Measurements from ENCODE around the gene FGF1. TPM values are rescaled to one million over a fixed set of nuclear protein-coding genes. Genes with fewer than 3 reads are reported as not detected.
"Not testable (repeated sequence)": the region's sequence is repeated elsewhere in the genome, so short reads cannot be mapped to it uniquely, and the experiment has no call there.

FGF1 gene
- total RNA-seq, 1 donor from 2014 or later = 0.20 TPM

DNA sequence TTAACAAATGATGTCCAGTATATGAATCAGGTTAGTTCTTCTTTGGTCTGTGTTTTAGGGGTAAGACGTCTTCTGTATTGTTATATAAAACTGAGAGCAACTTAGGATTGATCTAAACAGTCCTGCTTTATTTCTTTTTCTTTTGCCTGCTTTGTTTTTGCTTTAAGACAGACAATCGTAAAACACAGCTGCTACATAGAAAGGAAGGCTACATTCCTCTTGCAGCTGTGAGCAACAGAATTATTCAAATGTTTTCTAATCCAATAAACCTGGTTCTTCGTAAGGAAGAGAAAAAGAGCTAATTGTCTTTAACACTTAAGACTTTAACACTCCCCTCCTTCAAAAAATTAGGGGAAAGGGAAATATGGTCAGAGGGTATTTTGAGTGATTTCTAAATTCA, 14.6 kb downstream of the FGF1 start:
- DNase-seq (ENCODE audit: low read depth in 2 of 2) = no peak

DNA sequence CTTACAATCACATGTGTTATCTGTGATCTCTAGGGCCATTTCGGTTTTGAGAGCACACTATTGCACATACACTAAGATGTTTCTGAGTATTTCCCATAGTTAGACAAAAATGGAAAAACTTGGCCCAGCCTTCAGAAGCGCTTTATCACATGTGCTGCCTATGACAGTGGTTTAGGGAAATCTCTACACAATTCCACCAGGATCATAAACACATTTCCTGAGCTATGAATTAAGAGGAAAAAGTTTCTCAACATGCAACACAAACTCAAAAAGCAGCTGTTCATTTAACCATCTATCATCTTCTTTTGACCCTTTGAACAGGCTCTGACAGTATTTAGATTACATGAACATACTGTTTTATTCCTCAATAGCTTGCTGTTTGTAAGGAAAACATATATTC, 15.1 kb downstream of the FGF1 start:
- DNase-seq (ENCODE audit: low read depth in 2 of 2) = peak in 1 of 2 donors; percentile 8

GRCh38 chr5:142669477-142669876, 16.4 kb downstream of the FGF1 start:
- no peak for DNase-seq (ENCODE audit: low read depth in 2 of 2)

DNA sequence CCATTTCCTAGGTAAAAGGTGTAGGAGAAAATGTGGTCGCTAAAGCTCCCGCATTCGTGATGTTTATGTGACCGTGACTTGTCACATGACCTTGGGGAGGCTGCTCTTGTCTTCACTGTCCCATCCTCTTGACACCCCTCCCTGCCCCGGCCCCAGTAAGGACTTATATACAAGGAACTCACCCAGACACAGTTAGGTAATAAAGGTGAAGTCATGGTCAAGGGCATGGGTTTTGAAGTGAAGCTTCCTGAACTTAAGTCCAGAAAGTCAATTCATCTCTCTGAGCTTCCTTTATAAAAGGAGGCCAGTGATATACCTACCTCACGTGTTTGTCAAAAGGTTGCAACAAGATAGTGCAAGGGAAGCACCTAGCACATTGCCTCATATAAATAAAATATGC, 17.6 kb downstream of the FGF1 start:
- DNase-seq (ENCODE audit: low read depth in 2 of 2) = no peak

DNA sequence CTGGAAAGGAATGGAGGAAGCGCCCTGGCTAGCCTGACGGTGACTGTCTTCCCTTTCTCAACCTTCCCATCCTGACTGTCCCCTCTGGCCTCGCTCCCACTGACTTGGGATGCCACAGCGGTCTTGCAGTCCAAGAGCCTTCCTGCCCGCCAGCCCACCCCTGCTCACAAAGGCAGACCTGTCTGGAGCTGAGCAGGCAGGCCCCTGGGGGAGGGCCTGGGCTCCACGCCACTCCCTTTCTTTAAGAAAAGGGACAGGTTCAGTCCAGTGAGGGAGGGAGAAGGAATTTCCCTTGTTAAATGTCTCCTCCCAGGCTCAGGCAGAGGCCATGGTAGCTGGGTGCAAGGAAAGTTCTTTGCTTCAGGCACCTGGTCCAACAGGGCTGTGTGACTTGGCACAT, 18.1 kb downstream of the FGF1 start:
- DNase-seq (ENCODE audit: low read depth in 2 of 2) = no peak

- no peak for DNase-seq (ENCODE audit: low read depth in 2 of 2)
These were observed 21.3 kb downstream of the FGF1 start for GRCh38 chr5:142664636-142665035.

DNA sequence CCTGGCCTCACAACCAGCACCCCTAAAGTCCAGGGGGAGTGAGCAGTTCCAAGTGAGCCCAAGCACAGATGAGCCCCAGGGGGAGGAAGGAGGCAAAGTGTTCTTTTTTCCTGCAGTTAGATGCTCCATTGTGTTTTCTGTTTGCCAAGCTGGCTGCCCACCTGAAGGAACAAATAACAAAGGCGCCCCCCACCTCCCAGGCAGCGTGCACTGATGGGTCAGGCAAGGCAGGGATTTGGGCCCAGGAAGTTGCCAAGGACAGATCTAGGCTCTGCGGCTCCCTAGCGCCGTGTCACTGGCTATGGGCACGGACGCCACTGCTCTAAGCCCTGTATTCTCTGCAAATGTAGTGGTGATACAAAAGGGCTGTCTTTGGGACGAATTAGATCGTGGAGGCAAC, 21.8 kb downstream of the FGF1 start:
- DNase-seq (ENCODE audit: low read depth in 2 of 2) = no peak

DNA sequence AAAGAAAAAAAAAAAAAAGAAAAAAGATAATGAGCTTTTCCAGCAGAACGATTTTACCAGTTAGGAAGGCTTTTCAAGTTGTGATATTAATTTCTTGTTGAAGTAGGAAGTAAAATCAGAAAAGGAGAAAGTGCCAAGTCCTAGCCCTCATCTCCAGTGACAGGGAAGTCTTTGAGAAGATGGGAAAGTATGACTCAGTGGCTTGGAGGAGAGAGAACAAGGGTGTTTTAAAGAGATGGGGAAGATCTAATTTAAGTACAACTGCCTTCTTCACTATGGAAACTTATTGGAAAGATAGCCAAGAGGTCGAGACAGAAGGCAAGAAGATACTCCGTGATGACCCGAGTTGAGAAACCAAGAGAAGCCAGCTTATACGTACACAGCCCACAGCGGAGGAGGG, 22.6 kb downstream of the FGF1 start:
- no peak for DNase-seq (ENCODE audit: low read depth in 2 of 2)

DNA sequence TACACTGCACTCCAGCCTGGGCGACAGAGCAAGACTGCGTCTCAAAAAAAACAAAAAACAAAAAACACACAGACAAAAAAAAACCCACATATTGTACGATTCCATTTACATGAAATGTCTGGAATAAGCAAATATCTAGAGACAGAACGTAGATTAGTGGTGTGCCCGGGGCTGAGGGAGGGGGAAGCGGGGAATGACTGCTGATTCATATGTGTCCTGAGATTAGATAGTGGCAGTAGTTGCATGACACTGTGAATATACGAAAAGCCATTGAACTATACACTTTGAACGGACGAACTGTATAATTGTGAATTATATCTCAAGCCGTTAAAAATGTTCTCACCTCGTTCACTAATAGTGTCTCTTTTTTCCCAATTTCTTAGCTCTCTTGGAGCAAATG, 23.9 kb downstream of the FGF1 start:
- no peak for DNase-seq (ENCODE audit: low read depth in 2 of 2)

DNA sequence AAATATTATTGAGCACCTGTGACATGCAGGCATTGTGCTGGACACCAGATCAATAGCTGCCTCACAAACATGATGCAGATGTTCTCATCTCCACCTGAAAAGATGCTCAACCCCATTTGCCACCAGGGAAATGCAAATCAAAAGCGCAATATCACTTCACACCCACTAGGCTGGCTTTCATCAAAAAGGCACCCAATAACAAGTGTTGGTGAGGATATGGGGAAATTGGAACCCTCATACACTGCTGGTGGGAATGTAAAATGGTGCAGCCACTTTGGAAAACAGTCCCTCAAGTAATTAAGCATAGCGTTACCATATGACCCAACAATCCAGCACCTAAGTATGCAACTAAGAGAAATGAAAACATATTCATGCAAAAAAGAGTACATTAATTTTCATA, 24.7 kb downstream of the FGF1 start:
- no peak for DNase-seq (ENCODE audit: low read depth in 2 of 2)

GRCh38 chr5:142660731-142661130, 25.2 kb downstream of the FGF1 start:
- no peak for DNase-seq (ENCODE audit: low read depth in 2 of 2)

GRCh38 chr5:142660196-142660595, 25.7 kb downstream of the FGF1 start:
- DNase-seq (ENCODE audit: low read depth in 2 of 2) = no peak

DNA sequence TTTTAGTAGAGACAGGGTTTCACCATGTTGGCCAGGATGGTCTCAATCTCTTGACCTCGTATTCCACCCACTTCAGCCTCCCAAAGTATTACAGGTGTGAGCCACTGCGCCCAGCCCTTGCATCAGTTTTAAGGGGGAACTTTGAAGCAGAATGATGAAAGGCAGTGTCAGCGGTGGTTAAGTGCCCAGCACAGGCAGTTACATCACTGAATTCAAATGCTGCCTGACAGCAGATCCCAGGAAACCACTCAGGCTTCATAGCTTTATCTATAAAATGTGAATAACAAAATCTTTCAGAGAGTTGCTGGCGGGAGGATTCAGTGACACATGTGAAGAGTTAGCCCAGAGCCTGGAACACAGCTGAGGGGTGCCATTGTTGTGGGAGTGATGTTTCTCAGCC, 26.5 kb downstream of the FGF1 start:
- no peak for DNase-seq (ENCODE audit: low read depth in 2 of 2)

GRCh38 chr5:142658278-142658677, 27.6 kb downstream of the FGF1 start:
- no peak for DNase-seq (ENCODE audit: low read depth in 2 of 2)

- DNase-seq (ENCODE audit: low read depth in 2 of 2) = no peak
These were observed 28.4 kb downstream of the FGF1 start for GRCh38 chr5:142657446-142657845.

DNA sequence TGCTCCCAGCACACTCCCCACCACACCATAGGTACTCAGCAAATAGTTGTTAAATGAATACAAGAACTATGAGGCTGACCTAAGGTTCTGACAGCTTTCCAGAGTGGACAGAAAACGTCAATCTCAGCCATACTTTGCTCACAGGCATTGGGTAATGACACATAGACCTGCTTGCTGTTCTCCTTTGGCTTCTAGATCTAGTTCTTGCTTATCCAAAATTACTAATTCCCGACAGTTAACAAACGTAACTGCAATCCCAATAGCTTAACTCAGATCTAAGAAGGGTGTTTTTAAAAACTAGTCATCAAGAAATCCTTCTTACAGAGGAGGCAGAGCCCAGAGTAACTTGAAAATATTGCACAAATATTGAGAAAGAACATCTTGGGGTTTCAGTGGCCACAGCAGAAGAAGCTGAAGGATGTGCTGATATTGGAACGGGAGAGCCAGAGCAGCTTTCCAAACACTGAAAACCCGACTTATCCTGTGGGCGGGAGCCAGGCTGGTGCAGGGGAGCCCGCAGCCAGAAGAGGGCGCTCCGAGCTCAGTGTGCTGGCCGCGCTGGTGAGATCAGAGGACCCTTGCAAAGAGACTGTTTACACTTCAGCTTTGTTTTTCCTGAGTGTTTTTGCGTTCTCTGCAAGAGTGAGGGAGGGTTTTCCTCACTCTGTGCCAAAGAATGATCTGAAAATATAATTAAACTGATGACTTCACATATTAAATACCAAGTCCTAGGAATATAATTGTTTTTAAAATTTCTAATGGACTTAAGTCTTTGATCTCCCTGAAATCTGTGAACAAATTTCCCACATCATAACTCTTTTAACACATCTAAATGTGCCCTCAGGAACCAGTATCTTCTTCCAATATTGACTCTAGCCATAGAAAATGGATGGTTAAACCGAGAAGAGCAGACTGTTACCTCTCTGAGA, 30.3 kb downstream of the FGF1 start:
- DNase-seq (ENCODE audit: low read depth in 2 of 2) = peak; percentile 74 to 84

- no peak for DNase-seq (ENCODE audit: low read depth in 2 of 2)
These were observed 31.3 kb downstream of the FGF1 start for GRCh38 chr5:142654578-142655058.

DNA sequence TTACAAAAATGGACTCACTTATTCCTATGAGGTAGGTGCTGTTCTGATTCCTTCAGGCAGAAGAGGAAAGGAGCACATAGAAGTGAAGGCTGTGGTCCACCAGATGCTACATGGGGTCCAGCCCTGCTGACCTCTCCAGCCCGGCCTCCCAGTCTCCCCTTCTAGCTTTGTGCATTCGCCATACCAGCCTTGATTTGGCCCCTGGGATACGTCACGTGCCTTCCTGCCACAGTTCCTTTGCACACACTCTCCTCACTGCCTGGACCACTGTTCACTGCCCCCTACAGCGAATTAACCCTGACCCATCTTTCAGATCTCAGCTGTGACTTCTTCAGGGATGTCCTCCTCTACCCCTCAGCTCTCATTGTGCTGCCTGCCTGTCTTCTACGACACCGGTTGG, 32.6 kb downstream of the FGF1 start:
- DNase-seq (ENCODE audit: low read depth in 2 of 2) = no peak

GRCh38 chr5:142652563-142652962, 33.3 kb downstream of the FGF1 start:
- no peak for DNase-seq (ENCODE audit: low read depth in 2 of 2)

DNA sequence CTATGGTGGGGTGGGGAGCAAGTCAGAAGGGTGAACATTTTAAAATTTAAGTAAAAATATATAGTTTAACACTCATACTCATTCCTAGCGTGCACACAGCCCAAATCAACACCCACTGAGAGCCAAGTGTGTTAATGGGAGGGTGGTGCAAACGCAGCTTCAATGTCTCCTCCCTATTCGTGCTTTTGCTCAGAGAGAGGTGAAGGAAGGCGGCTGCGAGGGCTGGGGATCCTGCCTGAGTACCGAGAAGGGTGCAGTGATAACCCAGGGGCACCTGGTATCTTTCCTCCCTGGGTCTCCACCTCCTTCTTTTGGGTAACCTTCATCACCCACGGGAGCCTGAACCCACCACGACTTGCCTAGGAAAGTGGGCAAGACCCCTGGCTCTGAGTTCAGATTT, 35.0 kb downstream of the FGF1 start:
- DNase-seq (ENCODE audit: low read depth in 2 of 2) = no peak

- DNase-seq (ENCODE audit: low read depth in 2 of 2) = no peak
These were observed 35.8 kb downstream of the FGF1 start for GRCh38 chr5:142650060-142650459.

- DNase-seq (ENCODE audit: low read depth in 2 of 2) = not testable (repeated sequence)
These were observed 37.8 kb downstream of the FGF1 start for GRCh38 chr5:142648108-142648507.

GRCh38 chr5:142645456-142645855, 40.4 kb downstream of the FGF1 start:
- no peak for DNase-seq (ENCODE audit: low read depth in 2 of 2)
